NB4 (cell line): Measurements from ENCODE around the gene TNNI3K.

ENCODE experiments used
- DNase-seq: peaks from one replicate; pipeline ENCODE4 v3.0.0; 2010; ENCODE audit warnings: low read depth
- H3K4me3 ChIP-seq: one replicate; pipeline ENCODE4 v1.5.1; 2011; ENCODE audit warnings: mild to moderate bottlenecking, low read depth, low read length, moderate library complexity
- CTCF ChIP-seq: IDR thresholded peaks from one replicate; pipeline ENCODE4 v1.5.1; 2012; ENCODE audit warnings: low read depth, low read length
- MAX ChIP-seq: IDR thresholded peaks from 2 replicates; pipeline ENCODE4 v1.6.1; 2011; ENCODE audit warnings: low read depth, low read length
- MYC ChIP-seq: IDR thresholded peaks from 2 replicates; pipeline ENCODE4 v1.6.1; 2011; ENCODE audit warnings: low read depth, low read length
- POLR2A ChIP-seq: IDR thresholded peaks from 2 replicates; pipeline ENCODE4 v1.6.1; 2011; ENCODE audit warnings: mild to moderate bottlenecking; ENCODE audit not compliant: insufficient read length; ENCODE audit errors: extremely low read depth

The TNNI3K gene

GRCh38 chr1:74340656-74341055 lies 105.5 kb downstream of the TNNI3K start:
- DNase-seq = no peak
- no peak overlapping the region for H3K4me3 ChIP-seq
- no peak for TF ChIP-seq POLR2A
- TF ChIP-seq MYC = no peak
- TF ChIP-seq CTCF = no peak
- no peak for TF ChIP-seq MAX

- DNase-seq = no peak
- no peak for TF ChIP-seq POLR2A
- no peak for TF ChIP-seq CTCF
- TF ChIP-seq MYC = no peak
- no peak for TF ChIP-seq MAX
- no peak overlapping the region for H3K4me3 ChIP-seq
Observed at GRCh38 chr1:74341702-74342339, 106.6 kb downstream of the TNNI3K start.

GRCh38 chr1:74343216-74343615 lies 108.0 kb downstream of the TNNI3K start:
- no peak overlapping the region for H3K4me3 ChIP-seq
- TF ChIP-seq MAX (no peak), CTCF (no peak), POLR2A (no peak), MYC (no peak)
- DNase-seq = no peak

- no peak for DNase-seq
- H3K4me3 ChIP-seq = no peak overlapping the region
- TF ChIP-seq POLR2A = no peak
- no peak for TF ChIP-seq CTCF
- TF ChIP-seq MYC = no peak
- no peak for TF ChIP-seq MAX
Observed at GRCh38 chr1:74344387-74344786, 109.2 kb downstream of the TNNI3K start.

- TF ChIP-seq MYC = no peak
- TF ChIP-seq POLR2A = no peak
- TF ChIP-seq CTCF = no peak
- TF ChIP-seq MAX = no peak
- no peak for DNase-seq
- H3K4me3 ChIP-seq = no peak overlapping the region
Observed at GRCh38 chr1:74356493-74356892, 121.3 kb downstream of the TNNI3K start.

GRCh38 chr1:74357150-74357549 lies 122.0 kb downstream of the TNNI3K start:
- TF ChIP-seq MYC = no peak
- TF ChIP-seq CTCF = no peak
- no peak for TF ChIP-seq MAX
- TF ChIP-seq POLR2A = no peak
- DNase-seq = no peak
- H3K4me3 ChIP-seq = no peak overlapping the region
